ENCODE measurements around the gene WDR53.

DNA sequence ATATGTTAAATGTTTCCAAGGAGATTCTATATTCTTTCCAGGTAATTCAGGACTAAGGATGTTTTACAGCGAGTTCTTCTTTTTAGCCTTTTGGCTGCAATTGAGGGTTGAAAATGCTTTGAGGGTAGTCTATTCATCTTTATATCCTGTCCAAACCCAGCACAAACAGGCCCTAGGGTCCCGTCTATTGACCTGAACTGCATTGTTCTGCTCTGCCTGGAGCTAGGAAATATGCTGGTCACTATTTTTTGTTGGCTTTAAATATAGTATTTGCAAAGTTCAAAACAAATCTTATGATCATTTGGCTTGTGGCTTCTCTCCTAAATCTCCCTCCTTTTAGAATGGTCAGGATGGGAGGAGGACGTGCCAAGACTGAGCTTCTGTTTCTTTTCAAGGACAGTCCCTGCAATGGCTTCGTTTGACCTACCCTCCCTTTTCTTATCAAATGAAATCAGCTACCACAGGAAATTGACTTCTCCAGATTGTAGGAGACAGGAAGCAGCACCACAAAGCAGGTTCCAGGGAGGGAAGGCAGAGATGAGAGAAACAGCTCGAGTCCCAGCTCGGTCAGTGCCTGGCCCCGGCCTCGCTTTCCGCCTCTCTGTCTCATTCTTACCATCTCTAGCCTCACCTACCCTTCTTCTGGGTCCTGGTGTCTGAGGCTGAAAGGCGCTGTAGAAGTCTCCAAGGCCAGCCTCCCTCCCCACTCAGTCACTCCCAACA is 43.6 kb upstream of the WDR53 start:
- TF ChIP-seq, protein P1, sequence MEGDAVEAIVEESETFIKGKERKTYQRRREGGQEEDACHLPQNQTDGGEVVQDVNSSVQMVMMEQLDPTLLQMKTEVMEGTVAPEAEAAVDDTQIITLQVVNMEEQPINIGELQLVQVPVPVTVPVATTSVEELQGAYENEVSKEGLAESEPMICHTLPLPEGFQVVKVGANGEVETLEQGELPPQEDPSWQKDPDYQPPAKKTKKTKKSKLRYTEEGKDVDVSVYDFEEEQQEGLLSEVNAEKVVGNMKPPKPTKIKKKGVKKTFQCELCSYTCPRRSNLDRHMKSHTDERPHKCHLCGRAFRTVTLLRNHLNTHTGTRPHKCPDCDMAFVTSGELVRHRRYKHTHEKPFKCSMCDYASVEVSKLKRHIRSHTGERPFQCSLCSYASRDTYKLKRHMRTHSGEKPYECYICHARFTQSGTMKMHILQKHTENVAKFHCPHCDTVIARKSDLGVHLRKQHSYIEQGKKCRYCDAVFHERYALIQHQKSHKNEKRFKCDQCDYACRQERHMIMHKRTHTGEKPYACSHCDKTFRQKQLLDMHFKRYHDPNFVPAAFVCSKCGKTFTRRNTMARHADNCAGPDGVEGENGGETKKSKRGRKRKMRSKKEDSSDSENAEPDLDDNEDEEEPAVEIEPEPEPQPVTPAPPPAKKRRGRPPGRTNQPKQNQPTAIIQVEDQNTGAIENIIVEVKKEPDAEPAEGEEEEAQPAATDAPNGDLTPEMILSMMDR (IDR thresholded peaks at IDR 0.05; ENCODE audit: insufficient read depth, low read length): no peak
- TF ChIP-seq, protein P2, sequence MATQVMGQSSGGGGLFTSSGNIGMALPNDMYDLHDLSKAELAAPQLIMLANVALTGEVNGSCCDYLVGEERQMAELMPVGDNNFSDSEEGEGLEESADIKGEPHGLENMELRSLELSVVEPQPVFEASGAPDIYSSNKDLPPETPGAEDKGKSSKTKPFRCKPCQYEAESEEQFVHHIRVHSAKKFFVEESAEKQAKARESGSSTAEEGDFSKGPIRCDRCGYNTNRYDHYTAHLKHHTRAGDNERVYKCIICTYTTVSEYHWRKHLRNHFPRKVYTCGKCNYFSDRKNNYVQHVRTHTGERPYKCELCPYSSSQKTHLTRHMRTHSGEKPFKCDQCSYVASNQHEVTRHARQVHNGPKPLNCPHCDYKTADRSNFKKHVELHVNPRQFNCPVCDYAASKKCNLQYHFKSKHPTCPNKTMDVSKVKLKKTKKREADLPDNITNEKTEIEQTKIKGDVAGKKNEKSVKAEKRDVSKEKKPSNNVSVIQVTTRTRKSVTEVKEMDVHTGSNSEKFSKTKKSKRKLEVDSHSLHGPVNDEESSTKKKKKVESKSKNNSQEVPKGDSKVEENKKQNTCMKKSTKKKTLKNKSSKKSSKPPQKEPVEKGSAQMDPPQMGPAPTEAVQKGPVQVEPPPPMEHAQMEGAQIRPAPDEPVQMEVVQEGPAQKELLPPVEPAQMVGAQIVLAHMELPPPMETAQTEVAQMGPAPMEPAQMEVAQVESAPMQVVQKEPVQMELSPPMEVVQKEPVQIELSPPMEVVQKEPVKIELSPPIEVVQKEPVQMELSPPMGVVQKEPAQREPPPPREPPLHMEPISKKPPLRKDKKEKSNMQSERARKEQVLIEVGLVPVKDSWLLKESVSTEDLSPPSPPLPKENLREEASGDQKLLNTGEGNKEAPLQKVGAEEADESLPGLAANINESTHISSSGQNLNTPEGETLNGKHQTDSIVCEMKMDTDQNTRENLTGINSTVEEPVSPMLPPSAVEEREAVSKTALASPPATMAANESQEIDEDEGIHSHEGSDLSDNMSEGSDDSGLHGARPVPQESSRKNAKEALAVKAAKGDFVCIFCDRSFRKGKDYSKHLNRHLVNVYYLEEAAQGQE (IDR thresholded peaks at IDR 0.05; ENCODE audit: insufficient replicate concordance, low read depth): no peak
- TF ChIP-seq GABPA (IDR thresholded peaks at IDR 0.05; ENCODE audit: low read depth) (no peak; the same call in 1 of the 2 replicates), POLR2AphosphoS5 (IDR thresholded peaks at IDR 0.05; ENCODE audit: low read depth) (peak; percentile 52; the same call in 1 of the 2 replicates)
